CD4-positive, alpha-beta T cell treated with Interleukin-17A for 1 hour (primary cell): ENCODE results near the gene SH2D6.
"Not testable (repeated sequence)": the region's sequence is repeated elsewhere in the genome, so short reads cannot be mapped to it uniquely, and the experiment has no call there.

Experiments used
- DNase-seq: peaks from one replicate; pipeline ENCODE4 v3.0.0-alpha.2; 2020

Gene SH2D6

GRCh38 chr2:85423525-85423924, 5.0 kb downstream of the SH2D6 start:
- no peak for DNase-seq

GRCh38 chr2:85425588-85425987, 7.1 kb downstream of the SH2D6 start:
- no peak for DNase-seq

DNA sequence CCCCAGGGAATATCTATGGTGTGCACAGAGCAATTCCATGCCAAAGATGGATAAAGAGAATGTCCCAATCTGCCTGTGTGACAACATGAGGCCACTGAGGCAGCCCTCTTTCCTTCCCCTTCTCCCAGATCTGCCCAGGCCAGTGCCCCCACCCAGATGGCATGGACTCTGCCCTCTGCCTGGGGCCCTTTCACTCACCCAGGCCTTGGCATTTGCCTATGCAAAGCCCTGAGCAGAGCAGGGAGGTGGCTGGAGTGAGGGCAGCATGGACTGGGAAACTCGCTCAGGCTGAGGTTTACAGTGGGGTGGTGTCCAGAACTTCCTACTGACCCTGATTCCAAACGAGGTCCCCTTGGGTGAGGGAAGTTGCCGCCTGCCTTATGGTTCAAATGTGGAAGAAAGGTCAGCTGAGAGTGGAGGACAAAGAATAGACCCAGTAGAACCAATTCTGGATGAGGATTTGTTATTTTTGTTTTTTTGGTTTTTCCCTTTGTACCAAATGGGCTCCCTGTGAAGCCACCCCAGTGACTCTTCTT, 8.9 kb downstream of the SH2D6 start:
- DNase-seq = no peak

GRCh38 chr2:85428343-85428881, 9.9 kb downstream of the SH2D6 start:
- DNase-seq = no peak

DNA sequence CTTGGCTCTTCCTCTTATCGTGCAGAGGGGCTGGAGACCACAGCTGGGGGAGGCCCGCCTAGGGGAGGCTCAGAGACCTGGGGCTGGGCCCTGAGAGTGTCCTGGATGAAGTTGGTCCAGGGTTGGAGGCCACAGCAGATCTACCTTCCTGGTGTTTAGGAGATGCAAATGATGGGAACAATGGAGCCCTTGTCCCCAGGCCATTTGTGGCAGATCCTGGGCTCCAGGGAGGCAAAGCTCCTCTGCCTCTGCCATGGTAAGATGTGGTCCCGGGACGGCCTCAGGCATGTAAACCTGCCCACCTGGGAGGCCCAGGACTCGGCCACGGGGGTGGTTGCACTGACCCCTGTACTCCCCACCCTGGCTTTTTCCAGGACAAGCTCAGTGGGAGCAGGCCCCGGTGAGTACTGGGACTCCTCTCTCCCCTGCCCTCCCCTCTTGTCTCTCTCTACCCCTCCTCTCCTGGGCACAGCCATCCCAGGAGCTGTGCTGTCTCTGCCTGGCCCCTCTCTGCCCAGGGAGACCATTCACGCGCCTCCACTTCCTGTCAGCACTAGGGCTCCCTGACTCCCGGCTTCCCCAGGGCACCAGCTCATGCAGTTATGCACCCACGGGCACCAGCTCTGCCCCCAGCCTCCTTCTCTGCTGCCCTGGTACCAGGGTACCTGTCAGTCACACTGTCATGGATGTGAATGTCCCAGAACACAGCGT, 10.9 kb downstream of the SH2D6 start:
- DNase-seq = no peak

GRCh38 chr2:85429924-85430289, 11.4 kb downstream of the SH2D6 start:
- DNase-seq = no peak

DNA sequence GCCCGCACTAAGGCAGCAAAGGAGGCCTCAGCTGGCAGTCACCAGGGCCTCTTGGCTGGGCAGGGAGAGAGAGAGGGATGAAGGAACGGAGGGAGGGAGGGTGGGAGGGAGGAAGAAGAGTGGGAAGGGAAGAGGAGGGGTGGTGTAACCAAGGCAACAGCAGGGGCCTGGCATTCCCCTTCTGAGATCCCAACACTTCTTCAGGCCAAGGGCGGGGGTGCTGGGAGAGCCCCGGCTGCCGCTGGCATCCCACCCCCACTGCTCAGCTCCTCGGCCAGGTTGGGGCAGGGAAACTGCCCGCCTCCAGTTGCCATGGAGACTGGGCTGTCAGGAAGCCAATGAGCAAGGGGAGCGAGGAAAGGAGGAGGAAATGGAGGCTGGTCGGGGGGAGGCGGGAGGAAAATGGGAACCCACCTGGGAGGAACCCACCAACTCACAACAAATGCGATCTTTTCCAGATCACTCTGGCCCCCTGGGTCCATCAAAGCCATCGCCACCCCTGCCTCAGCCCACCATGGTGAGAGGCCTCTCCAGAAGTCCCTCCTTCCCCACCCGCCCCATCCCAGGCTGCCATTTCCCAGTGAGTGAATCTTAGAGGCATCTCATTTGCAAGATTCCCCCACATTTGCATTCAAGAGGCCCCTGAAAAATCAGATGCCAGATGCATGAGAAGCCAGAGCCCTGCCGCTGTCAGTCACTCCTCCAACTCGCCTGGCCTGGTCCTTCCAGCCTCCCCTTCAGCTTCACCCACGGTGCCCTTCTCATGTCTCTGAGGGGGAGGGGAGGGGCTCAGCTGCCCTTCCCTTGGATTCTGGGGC, 12.4 kb downstream of the SH2D6 start:
- no peak for DNase-seq

- no peak for DNase-seq
Observed at GRCh38 chr2:85431570-85432205, 13.2 kb downstream of the SH2D6 start.

DNA sequence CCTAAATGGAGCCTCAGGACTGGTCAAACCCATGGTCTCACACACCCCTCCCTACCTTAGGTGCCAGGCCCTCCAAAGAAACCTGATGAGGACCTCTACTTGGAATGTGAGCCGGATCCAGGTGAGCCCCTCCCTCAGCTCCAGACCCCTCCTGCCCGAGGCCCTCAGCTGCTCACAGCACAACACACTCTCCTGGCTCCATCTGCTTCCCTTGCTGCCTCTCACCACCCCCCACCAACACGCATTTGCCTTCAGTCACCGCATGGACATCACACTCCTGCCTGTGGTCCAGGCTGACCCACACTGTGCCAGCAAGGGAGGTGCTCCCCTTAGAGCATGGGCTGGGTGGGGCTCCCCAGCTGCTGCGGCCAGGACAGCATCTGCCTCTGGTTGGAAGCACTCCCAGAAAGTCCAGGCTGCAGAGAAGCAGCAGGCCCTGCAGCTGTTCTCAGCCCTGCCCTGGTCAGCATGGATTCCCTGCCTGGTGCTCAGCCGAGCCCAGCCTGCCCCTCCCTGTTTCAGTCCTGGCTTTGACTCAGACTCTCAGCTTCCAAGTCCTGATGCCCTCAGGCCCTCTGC, 15.1 kb downstream of the SH2D6 start:
- DNase-seq = no peak

DNA sequence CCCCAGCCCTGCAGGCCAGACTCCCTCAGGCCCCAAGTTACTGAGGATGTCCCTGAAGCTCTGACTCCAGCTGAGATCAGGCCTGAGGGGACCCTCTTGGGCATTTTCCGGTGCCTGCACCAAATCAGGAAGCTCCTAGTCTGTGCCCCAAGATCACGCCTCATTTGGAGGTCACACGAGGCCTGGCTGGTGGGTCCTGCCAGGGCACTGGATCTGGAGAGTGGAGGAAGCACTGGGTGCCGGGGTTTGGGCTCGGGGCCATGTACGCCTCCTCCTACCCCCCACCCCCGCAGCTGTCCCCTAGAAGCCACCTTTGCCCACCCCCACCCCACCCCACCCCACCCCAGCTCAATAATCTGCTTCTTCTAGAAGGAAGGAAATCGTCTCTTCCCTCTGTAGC, 16.2 kb downstream of the SH2D6 start:
- no peak for DNase-seq

DNA sequence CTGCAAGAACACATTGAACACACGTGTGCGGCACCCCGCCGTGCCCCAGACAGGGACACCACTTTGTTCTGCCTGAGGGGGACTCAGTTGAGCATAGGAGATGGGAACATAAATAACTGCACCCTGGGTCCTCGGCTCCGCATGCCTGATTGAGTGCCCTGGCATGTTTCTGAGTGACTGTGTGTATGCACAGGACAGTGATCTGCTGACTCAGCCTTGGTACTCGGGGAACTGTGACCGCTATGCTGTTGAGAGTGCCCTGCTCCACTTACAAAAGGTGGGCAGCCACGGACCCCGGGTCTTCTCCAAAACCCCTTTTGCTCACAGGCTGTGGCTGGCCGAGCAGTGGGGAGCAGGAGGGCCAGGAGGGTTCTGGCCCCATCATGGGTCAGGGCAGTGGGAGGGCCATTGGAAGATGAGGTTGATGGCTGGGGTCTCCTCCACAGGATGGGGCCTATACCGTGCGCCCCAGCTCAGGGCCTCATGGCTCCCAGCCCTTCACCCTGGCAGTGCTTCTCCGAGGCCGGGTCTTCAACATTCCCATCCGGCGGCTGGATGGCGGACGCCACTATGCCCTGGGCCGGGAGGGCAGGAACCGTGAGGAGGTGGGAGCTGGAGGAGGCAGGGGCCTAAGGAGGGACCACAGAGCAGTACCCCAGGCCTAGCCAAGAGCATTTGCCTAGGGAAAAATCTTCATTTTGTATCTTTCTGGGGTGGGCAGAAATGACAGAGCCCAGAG, 16.9 kb downstream of the SH2D6 start:
- no peak for DNase-seq

- DNase-seq = no peak
Observed at GRCh38 chr2:85435981-85436835, 17.7 kb downstream of the SH2D6 start.

DNA sequence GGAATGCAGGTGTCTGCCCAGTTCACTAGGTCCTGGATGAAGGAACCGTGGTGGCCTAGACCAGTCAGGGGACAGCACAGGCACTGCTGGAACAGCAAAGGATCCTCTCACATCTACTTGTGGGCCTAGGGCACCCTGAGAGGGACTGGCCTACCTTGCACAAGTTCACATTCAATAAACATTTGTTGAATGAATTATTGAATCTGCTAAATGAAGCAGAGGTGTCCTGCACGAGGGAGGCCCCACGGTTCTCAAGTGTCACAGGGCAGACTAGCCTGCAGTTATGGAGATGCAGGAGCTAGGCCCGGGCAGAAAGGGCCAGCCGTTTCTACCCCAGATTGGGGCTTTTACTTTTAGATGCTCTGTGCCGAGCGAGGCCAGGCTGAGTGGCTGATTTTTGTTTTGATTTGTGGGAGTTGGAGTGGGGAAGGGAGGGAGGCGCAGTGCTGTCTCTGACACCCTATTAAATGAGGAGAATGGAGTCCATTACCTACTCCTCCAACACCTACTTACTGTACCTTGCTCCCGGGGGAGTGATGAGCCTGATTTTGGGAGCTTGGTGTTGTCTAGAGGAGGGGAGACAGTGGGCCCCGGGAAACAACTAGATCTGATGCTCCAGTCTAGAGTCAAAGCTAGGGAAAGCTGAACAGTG, 18.4 kb downstream of the SH2D6 start:
- no peak for DNase-seq

DNA sequence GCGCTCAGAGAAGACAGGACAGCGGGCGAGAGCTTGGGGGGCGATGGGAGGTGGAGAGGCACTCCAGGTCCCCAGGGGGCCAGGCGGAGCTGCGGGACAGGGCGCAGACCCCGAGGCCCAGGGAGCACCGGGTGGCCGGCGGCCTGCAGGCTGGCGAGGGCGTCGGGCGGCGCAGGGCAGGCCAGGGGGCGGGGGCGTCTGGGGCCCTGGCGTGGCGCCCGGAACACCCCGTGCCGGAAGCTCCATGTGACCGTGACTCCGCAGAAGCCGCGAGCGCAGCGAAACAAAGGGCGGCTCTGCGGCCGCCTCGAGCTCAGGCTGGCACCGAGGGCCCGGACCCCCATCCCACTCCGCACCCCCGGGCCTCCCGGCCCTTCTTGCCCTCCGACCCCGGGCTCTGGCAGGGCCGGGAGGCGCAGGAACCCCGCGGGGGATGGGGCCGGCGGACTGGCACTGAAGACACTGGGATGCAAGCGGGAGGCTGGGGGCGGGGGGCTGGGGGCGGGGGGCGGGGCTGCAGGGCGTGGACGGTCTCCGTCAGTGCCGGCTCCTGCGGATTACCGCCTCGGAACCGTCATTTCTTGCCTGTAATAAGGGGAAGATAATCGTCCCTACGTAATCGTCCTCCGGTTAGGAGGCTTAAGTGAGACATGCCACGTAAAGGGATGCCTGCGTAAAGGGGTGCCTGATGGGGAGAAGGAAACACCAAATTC, 19.1 kb downstream of the SH2D6 start:
- peak; percentile 80 for DNase-seq

DNA sequence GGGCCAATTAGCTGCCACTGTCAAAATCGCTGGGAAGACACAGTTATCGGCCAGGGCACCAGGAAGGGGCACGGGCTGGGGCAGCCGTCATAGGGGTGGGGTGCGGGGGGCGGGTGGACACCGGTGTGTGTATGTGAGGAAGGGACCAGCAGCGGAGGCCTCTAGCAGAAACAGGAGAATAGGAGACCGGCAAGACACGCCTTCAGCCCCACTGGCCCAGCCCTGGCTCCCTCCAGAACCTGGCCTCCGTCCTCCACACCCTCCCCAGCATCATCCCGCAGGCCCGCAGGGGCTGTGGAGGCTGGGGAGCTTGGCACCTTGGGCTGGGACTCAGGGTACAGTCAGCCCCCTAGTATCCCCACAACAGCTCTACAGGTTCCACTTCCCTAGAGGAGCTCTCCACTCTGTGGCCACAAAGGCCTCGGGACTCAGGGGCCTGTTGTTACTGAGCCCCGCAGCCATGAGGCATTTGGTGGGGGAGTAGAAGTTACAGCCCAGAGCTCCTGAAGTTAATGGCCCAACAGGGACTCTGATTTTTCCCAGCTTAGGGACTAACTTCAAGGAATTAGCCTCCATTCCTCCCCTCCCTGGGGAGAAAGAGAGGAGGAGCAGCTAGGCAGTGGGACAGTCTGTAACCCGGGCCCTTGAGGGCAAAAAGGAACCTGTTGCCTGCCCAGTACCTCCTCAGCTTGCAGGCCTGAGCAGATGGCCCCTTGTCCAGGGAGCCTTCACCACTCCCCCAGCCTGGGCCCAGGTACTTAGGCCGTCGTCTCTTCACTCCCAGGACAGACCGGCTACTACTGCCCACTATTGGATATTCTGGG, 19.9 kb downstream of the SH2D6 start:
- DNase-seq = no peak

- DNase-seq = no peak
Observed at GRCh38 chr2:85439025-85439472, 20.5 kb downstream of the SH2D6 start.

GRCh38 chr2:85439569-85439968, 21.1 kb downstream of the SH2D6 start:
- not testable (repeated sequence) for DNase-seq

GRCh38 chr2:85439986-85440385, 21.5 kb downstream of the SH2D6 start:
- DNase-seq = no peak

- DNase-seq = no peak
Observed at GRCh38 chr2:85440729-85441128, 22.2 kb downstream of the SH2D6 start.
